Cardiac muscle cell (in vitro differentiated cells and primary cell): ENCODE measurements around the gene AQP12B. TPM values are rescaled to one million over a fixed set of nuclear protein-coding genes. Genes with fewer than 3 reads are reported as not detected.

ENCODE experiments used
- DNase-seq, 2 donors: peaks; one replicate each; pipeline versions ENCODE4 v3.0.0 to v3.0.0-alpha.2; 2010 to 2017; ENCODE audit warnings: low read depth in 1 of 2, low spot score in 1 of 2
- H3K27ac ChIP-seq: fragments of 200-600 bp; sonication (generic); 2 replicates; pipeline ENCODE4 v1.5.1; 2016
- H3K27me3 ChIP-seq: fragments of 200-600 bp; sonication (generic); 2 replicates; pipeline ENCODE4 v1.6.0; 2016; ENCODE audit warnings: control low read depth
- H3K36me3 ChIP-seq: fragments of 200-600 bp; sonication (generic); 2 replicates; pipeline ENCODE4 v1.5.1; 2016; ENCODE audit warnings: control low read depth
- H3K4me1 ChIP-seq: fragments of 200-600 bp; sonication (generic); 2 replicates; pipeline ENCODE4 v1.8.1; 2017; ENCODE audit warnings: low read depth, mild to moderate bottlenecking, mixed run types
- H3K4me3 ChIP-seq: fragments of 200-600 bp; sonication (generic); 2 replicates; pipeline ENCODE4 v1.5.1; 2016; ENCODE audit warnings: mild to moderate bottlenecking
- H3K9me3 ChIP-seq: fragments of 200-600 bp; sonication (generic); 2 replicates; pipeline ENCODE4 v1.5.1; 2017; ENCODE audit warnings: low read depth, mild to moderate bottlenecking, control low read depth
- CTCF ChIP-seq: IDR thresholded peaks from 2 replicates; pipeline ENCODE4 v1.5.1; 2012; ENCODE audit warnings: low read depth, mild to moderate bottlenecking, low read length
- polyA plus RNA-seq: library from polyadenylated mRNA; unstranded; fragments of >200 nt; fragmentation: Nextera tagmentation; extraction: Ambion mirVana; gene quantifications from 2 replicates; pipeline ENCODE4 v1.2.1, GENCODE V29; 2016
- total RNA-seq: library from RNA; depleted of rRNA; stranded (reverse); fragments of >200 nt; gene quantifications from 2 replicates; pipeline ENCODE4 v1.2.3, GENCODE V29; 2016

The AQP12B gene
- total and polyA plus RNA-seq, 2 experiments from 2014 or later: not detected

DNA sequence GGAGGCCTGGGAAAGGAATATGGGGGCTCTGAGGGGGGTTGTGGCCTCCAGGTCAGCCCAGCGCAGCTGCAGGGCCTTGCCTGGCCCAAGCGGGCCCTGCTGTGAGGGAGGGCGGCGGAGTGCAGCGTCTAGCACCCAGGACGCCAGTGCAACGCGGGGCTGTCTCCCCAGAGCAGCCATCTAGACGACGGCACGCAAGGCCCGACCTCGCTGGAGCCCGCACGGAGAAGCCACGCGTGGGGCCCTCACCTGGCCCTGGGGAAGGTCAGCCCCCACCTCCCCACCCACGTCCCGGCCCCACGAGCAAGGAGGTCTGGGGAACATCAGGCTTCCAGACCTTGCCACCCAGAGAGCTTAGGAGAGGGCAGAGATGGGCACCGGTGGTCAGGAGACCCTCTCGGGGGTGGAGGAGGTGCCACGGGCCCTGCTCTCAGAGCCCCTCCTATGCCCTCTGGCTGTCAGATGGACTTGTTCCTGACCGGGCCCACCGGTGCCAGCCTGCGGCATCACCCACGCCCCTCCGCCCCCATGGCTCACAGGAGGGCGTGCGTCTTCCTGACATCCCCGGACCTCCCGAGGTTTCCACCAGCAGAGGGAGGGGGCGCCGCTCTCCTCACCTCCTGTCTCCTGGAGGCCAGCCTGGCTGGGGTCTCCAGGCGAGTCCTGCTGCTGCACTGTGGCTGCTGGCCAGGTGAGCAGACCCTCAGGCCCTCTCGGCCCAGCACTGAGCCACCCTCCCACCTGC lies 40.5 kb downstream of the AQP12B start:
- H3K36me3 ChIP-seq: no peaks in the 10 kb centered on the region
- no peak for DNase-seq
- no peaks in the 10 kb centered on the region for H3K27me3 ChIP-seq
- no peak overlapping the region for H3K27ac ChIP-seq
- TF ChIP-seq CTCF: no peak
- no peak overlapping the region for H3K4me3 ChIP-seq
- no peaks in the 10 kb centered on the region for H3K9me3 ChIP-seq
- H3K4me1 ChIP-seq: no peaks in the 10 kb centered on the region

- Histone ChIP-seq H3K27me3 (no peaks in the 10 kb centered on the region), H3K9me3 (no peaks in the 10 kb centered on the region), H3K36me3 (no peaks in the 10 kb centered on the region), H3K27ac (no peak overlapping the region), H3K4me3 (no peak overlapping the region), H3K4me1 (no peaks in the 10 kb centered on the region)
- TF ChIP-seq CTCF: peak; percentile 37
- peak; percentile 30 to 39 for DNase-seq
Observed at GRCh38 chr2:240640939-240641338, 41.7 kb downstream of the AQP12B start.

GRCh38 chr2:240639566-240639965 lies 43.1 kb downstream of the AQP12B start:
- H3K4me1 ChIP-seq: no peaks in the 10 kb centered on the region
- H3K27me3 ChIP-seq: no peaks in the 10 kb centered on the region
- no peaks in the 10 kb centered on the region for H3K36me3 ChIP-seq
- TF ChIP-seq CTCF: no peak
- H3K27ac ChIP-seq: no peak overlapping the region
- no peak for DNase-seq
- H3K4me3 ChIP-seq: no peak overlapping the region
- H3K9me3 ChIP-seq: no peaks in the 10 kb centered on the region

- peak in 1 of 2 donors; percentile 5 for DNase-seq
- no peak for TF ChIP-seq CTCF
- Histone ChIP-seq H3K4me3 (no peak overlapping the region), H3K36me3 (no peaks in the 10 kb centered on the region), H3K9me3 (no peaks in the 10 kb centered on the region), H3K27ac (no peak overlapping the region), H3K4me1 (no peaks in the 10 kb centered on the region), H3K27me3 (no peaks in the 10 kb centered on the region)
Observed at GRCh38 chr2:240638512-240639160, 44.0 kb downstream of the AQP12B start.

DNA sequence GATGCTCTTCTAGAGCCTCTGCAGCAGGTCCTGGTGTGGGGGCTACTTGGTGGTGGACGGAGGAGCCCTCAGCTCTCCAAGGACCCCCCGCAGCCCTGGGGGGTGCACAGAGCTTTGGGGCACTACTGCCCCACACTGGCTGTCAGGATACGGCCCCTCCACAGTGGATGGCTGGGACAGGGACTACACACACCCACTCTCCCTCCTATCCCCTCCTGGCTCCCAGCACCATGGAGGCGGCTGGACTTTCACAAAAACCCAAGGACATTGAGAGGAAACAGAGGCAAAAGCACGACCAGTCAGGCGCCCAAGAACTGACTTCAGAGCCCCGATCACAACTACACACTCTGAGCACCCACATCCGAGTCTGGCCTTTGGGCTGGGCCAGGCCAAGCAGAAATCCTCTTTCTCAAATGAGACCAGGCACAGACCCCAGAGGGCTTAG lies 44.8 kb downstream of the AQP12B start:
- no peak overlapping the region for H3K4me3 ChIP-seq
- H3K27ac ChIP-seq: no peak overlapping the region
- H3K4me1 ChIP-seq: no peaks in the 10 kb centered on the region
- DNase-seq: no peak
- no peaks in the 10 kb centered on the region for H3K36me3 ChIP-seq
- H3K27me3 ChIP-seq: no peaks in the 10 kb centered on the region
- TF ChIP-seq CTCF: no peak
- no peaks in the 10 kb centered on the region for H3K9me3 ChIP-seq
